Measurements from ENCODE around the gene SEMA6A.

DNA sequence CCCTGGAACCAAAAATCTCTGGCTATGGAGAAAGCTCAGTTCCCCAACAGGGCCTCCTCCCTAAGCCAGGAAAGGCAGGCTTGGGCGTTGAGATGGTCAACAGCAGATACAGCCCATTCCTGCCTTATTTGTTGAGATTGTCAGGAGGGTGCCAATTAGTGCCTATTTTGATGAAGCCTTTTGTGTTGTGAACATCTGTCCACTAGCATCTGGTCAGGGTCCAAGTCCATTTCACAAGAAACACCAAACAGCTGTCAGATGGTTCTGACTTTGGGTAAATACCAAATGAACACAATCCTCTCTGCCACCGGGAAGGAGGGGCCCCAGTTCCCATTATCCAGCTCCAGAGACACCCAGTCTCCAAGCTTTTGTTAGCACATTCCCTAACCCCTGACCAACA, 19.9 kb downstream of the SEMA6A start:
- TF ChIP-seq GATA3 (IDR thresholded peaks at IDR 0.05; ENCODE audit: low read depth, low read length) (no peak), GATA2 (IDR thresholded peaks at IDR 0.05; ENCODE audit: low read depth, low read length) (no peak)
